Ovary (tissue), 9 donors: ENCODE data around the gene BTN1A1. TPM values are rescaled to one million over a fixed set of nuclear protein-coding genes. Genes with fewer than 3 reads are reported as not detected.
"Not testable (repeated sequence)": the region's sequence is repeated elsewhere in the genome, so short reads cannot be mapped to it uniquely, and the experiment has no call there.

Experiments
- DNase-seq, 5 donors: peaks; one replicate each; pipeline ENCODE4 v3.0.0-alpha.2; 2019 to 2020
- H3K27ac ChIP-seq, 2 donors: fragments of 200-600 bp; one replicate each; pipeline versions ENCODE4 v1.5.1 to v1.8.0; 2019 to 2022
- H3K27me3 ChIP-seq: fragments of 200-600 bp; one replicate; pipeline ENCODE4 v1.8.0; 2022
- H3K36me3 ChIP-seq: fragments of 200-600 bp; sonication (generic); one replicate; pipeline ENCODE4 v1.5.1; 2019
- H3K4me1 ChIP-seq: one replicate; pipeline ENCODE4 v1.8.1; 2013; ENCODE audit warnings: mild to moderate bottlenecking, moderate library complexity; ENCODE audit not compliant: insufficient read depth
- H3K4me3 ChIP-seq: fragments of 200-600 bp; sonication (generic); one replicate; pipeline ENCODE4 v1.5.1; 2017
- H3K9me3 ChIP-seq, 2 donors: fragments of 200-600 bp in 1 of 2; sonication (generic) in 1 of 2; one replicate each; pipeline versions ENCODE4 v1.5.1 to v1.8.1; 2013 to 2019; ENCODE audit warnings: mild to moderate bottlenecking in 1 of 2, moderate library complexity in 1 of 2
- EP300 ChIP-seq: sonication (generic); formaldehyde crosslinking; IDR thresholded peaks from one replicate; pipeline ENCODE4 v1.6.1; 2017; ENCODE audit warnings: antibody characterized with exemption
- POLR2A ChIP-seq: fragments of 450-650 bp; IDR thresholded peaks from one replicate; pipeline ENCODE4 v1.6.1; 2017; ENCODE audit warnings: antibody characterized with exemption, mild to moderate bottlenecking, moderate library complexity
- WGBS, 3 donors: extraction: QIAGEN DNeasy Blood & Tissue Kit in 1 of 3; methylation state at CpG; one replicate each; pipeline versions ENCODE4 v1.1.5 to v1.1.7; 2013 to 2017; 5-methylcytosine and 5-hydroxymethylcytosine counted together
- intact Hi-C, 4 donors: fragments of 100-400 bp; cut with DNase I; formaldehyde crosslinking; loops; one replicate each; pipeline versions ENCODE4 v1.11.0 to v1.15.1; 2022 to 2023
- polyA plus RNA-seq, 2 donors: library from polyadenylated mRNA; stranded (reverse); fragments of 200-250 nt in 1 of 2; fragments of 350-450 nt in 1 of 2; fragmentation: Illumina TruSeq in 1 of 2; extraction: RNeasy Lipid Tissue Mini Kit (QIAGEN cat#74804) in 1 of 2; gene quantifications; one replicate each; pipeline ENCODE4 v1.2.3, GENCODE V29; 2013 to 2014
- total RNA-seq, 7 donors: library from RNA; depleted of rRNA in 2 of 7; stranded (reverse); fragments of >200 nt in 2 of 7; fragmentation: NEBNext Ultra II Directional in 3 of 7; extraction: Animal tissue kit (Norgen Biotek cat#: 25700) in 3 of 7; gene quantifications; one replicate each; pipeline versions ENCODE4 v1.1.0 to v1.2.4, GENCODE V29; 2016 to 2023
- TF ChIP-seq, protein P1 (sequence below), 3 donors: fragments of 450-650 bp in 2 of 3; fragments of 200-600 bp in 1 of 3; IDR thresholded peaks; one replicate each; pipeline versions ENCODE4 v1.5.1 to v1.8.0; 2016 to 2022; ENCODE audit warnings: antibody characterized with exemption in 3 of 3, mild to moderate bottlenecking in 1 of 3
- donor health status: DM: no; HTN: no; CAD: no; lungs with moderate emphysema.
- donor health status: DM: no; HTN: no; CAD: no.
- donor health status: Bipolar disorder and iron deficiency.
- donor health status: DM: yes; HTN: yes; CAD: no.
- donor health status: DM: no; HTN: no; CAD: no.
- donor health status: DM: yes; HTN: yes; CAD: no.

The BTN1A1 gene
- total and polyA plus RNA-seq, 9 donors = 0.02 to 0.05 TPM; not detected in 7

DNA sequence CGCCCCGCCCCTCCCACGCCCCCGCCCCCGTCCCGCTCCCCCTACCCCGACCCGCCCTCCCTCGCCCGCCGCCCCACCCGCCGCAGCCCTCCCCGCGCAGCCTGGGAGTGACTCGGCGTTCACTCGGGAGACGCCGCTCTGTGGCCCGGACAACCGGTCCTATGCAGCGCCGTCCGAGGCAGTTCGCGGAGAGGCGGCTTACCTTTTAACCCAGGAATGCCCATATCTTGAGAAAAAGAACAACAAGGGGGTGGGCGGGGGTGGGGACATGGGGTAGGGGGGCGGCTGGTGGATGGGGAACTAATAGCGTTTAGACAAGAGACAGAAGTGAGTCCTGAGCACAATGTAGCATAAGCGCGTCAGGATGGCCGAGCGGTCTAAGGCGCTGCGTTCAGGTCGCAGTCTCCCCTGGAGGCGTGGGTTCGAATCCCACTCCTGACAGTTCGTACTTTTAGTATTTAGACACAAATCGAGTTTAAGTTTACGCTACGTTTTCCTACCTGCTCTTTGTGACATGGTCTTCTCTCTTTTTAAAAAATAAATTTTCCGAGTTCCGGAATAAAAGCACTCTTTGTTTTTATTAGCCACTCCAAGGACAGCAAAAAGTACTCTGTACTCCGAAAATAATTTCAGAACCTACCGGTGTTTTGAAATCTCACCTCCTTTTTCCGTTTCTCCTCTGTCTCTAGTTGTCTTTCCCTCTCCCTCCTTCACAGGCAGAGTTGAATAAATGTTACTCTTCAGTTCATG is 20.9 kb downstream of the BTN1A1 start:
- H3K27me3 ChIP-seq = no peaks in the 10 kb centered on the region
- intact Hi-C loops = no loop called here
- TF ChIP-seq, protein P1, sequence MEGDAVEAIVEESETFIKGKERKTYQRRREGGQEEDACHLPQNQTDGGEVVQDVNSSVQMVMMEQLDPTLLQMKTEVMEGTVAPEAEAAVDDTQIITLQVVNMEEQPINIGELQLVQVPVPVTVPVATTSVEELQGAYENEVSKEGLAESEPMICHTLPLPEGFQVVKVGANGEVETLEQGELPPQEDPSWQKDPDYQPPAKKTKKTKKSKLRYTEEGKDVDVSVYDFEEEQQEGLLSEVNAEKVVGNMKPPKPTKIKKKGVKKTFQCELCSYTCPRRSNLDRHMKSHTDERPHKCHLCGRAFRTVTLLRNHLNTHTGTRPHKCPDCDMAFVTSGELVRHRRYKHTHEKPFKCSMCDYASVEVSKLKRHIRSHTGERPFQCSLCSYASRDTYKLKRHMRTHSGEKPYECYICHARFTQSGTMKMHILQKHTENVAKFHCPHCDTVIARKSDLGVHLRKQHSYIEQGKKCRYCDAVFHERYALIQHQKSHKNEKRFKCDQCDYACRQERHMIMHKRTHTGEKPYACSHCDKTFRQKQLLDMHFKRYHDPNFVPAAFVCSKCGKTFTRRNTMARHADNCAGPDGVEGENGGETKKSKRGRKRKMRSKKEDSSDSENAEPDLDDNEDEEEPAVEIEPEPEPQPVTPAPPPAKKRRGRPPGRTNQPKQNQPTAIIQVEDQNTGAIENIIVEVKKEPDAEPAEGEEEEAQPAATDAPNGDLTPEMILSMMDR (IDR thresholded peaks at IDR 0.05) = peak in 1 of 3 donors; percentile 26
- TF ChIP-seq POLR2A (peak; percentile 31), EP300 (no peak)
- WGBS, 3 donors = 1 to 2% (median 1%) methylated on average over 44 to 49 of the region's 49 CpGs
- peak overlapping the region; percentile 61 for H3K4me3 ChIP-seq
- peak; percentile 88 to 91 (median 91) for DNase-seq
- H3K27ac ChIP-seq = peak overlapping the region; percentile 97 to 99
- H3K36me3 ChIP-seq = no peaks in the 10 kb centered on the region
- H3K9me3 ChIP-seq = no peaks in the 10 kb centered on the region
- H3K4me1 ChIP-seq = peaks cover 3% of the 10 kb centered on the region

DNA sequence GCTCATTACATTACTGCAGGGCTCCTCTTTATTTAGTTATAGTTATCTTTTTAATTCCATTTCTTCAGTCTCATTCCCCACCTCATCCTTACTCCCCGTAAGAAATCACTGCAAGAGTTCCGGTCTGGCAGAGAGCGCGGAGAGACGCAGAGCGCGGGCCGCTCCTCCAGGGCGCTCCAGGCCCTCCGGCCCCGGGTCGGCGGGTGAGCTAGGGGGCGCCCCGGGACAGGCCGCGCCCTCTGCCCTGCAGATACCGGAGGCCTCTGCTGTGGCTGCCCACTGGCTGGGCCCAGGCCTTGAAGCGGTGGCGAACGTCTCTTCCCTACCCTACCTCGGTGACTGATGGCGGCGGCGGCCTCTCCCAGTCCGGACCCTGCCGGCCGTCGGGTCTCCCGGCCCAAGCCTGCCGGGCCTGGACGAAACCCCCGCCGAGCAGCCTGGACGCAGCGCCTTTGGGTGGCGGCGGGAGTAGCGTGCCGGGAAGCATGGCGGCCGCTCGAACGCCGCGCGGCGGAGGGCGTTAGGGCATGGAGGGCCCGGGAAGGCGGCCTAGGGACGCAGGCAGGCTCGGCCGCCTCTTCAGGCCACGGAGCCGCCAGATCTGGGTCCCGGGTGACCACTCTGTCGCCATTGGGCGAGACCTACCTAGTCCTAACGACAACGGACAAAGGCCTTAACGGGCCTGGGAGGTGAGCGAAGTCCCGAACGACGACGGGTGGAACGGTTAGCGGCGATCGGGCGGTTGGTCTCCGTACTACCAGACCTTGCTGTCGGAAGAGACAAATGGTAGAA is 21.7 kb downstream of the BTN1A1 start:
- Histone ChIP-seq H3K27me3 (no peaks in the 10 kb centered on the region), H3K27ac (peak overlapping the region; percentile 97 to 99), H3K36me3 (no peaks in the 10 kb centered on the region), H3K9me3 (no peaks in the 10 kb centered on the region), H3K4me1 (peaks cover 3% of the 10 kb centered on the region), H3K4me3 (peak overlapping the region; percentile 61)
- 3 to 5% (median 5%) methylated on average over 59 to 74 of the region's 74 CpGs for WGBS, 3 donors
- TF ChIP-seq EP300 (no peak), POLR2A (peak; percentile 46)
- TF ChIP-seq, protein P1 (IDR thresholded peaks at IDR 0.05) = peak; percentile 21 to 50 (median 36)
- intact Hi-C loops = loop anchor here in 1 of 4 donors (1.0 kb wide), 1 partner anchor 33 kb away; no protein-coding TSS in a partner anchor
- peak; percentile 79 to 89 (median 82) for DNase-seq

DNA sequence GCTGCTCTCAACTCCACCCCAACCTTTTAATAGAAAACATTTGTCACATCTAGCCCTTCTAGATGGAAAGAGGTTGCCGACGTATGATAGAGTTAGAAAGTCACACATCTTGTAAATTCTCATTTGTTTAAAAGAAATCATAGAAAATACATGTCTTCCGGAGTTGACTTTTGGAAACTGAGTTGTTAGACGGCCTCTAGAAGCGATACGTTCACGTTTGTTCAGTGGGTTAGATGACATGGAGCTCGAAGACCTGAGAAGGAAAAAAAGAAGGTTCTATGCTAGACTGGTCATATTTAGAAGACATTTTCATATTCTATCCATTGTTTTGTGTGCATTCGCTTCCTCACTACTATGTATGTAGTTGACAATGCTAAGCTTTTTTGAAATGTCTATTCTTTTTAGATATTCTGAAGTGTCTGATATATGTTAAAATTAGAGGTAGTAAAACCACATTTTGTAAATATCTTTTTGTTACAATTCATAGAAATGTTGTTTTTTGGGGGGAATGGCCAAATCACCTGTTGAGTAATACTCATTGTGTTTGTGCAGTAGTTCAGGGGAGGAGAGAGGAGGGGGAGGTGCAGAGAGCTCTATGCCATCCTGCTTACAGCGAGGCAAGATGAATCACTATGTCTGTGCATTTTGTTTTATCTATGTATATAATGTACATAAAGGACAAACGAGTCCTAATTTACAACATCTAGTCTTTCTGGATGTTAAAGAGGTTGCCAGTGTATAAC is 22.6 kb downstream of the BTN1A1 start:
- intact Hi-C loops = loop anchor here in 1 of 4 donors (1.0 kb wide), 1 partner anchor 32 kb away; no protein-coding TSS in a partner anchor
- Histone ChIP-seq H3K4me3 (peak overlapping the region; percentile 61), H3K27ac (peak overlapping the region in 1 of 2 donors; percentile 97)
- not testable (repeated sequence) for DNase-seq, H3K4me1 ChIP-seq, H3K9me3 ChIP-seq, H3K36me3 ChIP-seq, H3K27me3 ChIP-seq
- WGBS, 3 donors = 62 to 69% (median 64%) methylated on average over 11 of the region's 11 CpGs

DNA sequence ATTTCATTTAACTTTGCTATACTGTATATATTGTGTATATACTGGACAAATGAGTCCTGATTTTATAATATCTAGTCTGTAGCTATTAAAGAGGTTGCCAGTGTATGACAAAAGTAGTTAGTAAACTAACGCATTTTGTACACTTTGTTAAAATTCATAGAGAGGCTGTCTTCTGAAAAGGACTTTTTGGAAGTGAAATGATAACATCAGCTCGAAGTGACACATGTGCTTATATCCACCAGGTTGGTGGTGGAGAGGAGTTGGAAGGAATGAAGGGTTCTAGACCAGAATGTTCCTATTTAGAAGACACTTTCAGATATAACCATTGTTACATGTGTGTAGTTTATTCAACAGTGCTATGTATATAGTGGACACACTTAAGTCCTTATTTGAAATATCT is 24.2 kb downstream of the BTN1A1 start:
- intact Hi-C loops, H3K27ac ChIP-seq, H3K4me1 ChIP-seq, H3K27me3 ChIP-seq, H3K4me3 ChIP-seq, DNase-seq, H3K9me3 ChIP-seq, H3K36me3 ChIP-seq: not testable (repeated sequence)
- 93 to 96% (median 96%) methylated on average over 2 of the region's 2 CpGs for WGBS, 3 donors

DNA sequence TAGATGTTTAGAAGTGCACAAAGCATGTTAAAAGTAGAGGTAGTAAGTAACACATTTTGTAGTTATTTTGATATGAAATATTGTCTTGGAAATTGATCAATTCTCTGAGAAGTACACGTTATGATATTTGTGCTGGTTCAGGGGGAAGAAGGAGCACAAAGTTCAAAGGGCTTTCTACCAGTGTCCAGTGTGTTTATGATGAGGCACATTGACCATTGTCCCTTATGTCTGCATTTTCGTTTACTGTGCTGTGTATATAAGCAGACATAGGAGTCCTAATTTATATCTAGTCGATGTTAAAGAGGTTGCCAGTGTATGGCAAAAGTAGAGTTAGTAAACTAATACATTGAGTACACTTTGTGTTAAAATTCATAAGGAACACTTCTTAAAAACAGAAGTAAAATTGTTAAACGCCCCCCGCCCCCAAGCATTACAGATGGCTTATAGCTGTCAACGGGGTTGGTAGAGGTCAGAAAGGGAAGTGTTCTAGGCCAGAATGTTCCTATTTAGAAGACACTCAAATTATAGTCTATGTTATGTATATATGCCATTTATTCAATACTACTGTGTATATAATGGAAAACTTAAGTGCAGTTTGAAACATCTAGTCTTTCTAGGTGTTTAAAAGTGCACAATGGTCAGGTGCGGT is 24.7 kb downstream of the BTN1A1 start:
- WGBS, 3 donors = 90 to 91% (median 90%) methylated on average over 7 of the region's 7 CpGs
- no peak for DNase-seq
- Histone ChIP-seq H3K27ac (no peak overlapping the region), H3K4me1 (peaks cover 3% of the 10 kb centered on the region), H3K9me3 (no peaks in the 10 kb centered on the region), H3K36me3 (no peaks in the 10 kb centered on the region), H3K4me3 (no peak overlapping the region), H3K27me3 (no peaks in the 10 kb centered on the region)
- intact Hi-C loops = no loop called here
- TF ChIP-seq, protein P1 (IDR thresholded peaks at IDR 0.05) = no peak
- TF ChIP-seq POLR2A (no peak), EP300 (no peak)
